GM12891 (cell line): ENCODE measurements around the gene SLC1A1.

Experiments
- PAX5 ChIP-seq: IDR thresholded peaks from 2 replicates; pipeline ENCODE4 v1.6.1; 2011; ENCODE audit warnings: low read length, moderate library complexity, mild to moderate bottlenecking; ENCODE audit not compliant: insufficient read depth, severe bottlenecking
- POLR2A ChIP-seq: IDR thresholded peaks from 2 replicates; pipeline ENCODE4 v1.6.1; 2011; ENCODE audit warnings: low read depth, low read length, control low read depth
- POLR2AphosphoS5 ChIP-seq: IDR thresholded peaks from 2 replicates; pipeline ENCODE4 v1.6.1; 2011; ENCODE audit warnings: low read depth, low read length, control low read depth
- POU2F2 ChIP-seq: IDR thresholded peaks from 2 replicates; pipeline ENCODE4 v1.6.1; 2011; ENCODE audit warnings: low read depth, mild to moderate bottlenecking, control low read depth, low read length, moderate library complexity
- SPI1 ChIP-seq: IDR thresholded peaks from 2 replicates; pipeline ENCODE4 v1.6.1; 2011; ENCODE audit warnings: low read depth, low read length, control low read depth
- TAF1 ChIP-seq: IDR thresholded peaks from 2 replicates; pipeline ENCODE4 v1.6.1; 2011; ENCODE audit warnings: low read depth, low read length, control low read depth

DNA sequence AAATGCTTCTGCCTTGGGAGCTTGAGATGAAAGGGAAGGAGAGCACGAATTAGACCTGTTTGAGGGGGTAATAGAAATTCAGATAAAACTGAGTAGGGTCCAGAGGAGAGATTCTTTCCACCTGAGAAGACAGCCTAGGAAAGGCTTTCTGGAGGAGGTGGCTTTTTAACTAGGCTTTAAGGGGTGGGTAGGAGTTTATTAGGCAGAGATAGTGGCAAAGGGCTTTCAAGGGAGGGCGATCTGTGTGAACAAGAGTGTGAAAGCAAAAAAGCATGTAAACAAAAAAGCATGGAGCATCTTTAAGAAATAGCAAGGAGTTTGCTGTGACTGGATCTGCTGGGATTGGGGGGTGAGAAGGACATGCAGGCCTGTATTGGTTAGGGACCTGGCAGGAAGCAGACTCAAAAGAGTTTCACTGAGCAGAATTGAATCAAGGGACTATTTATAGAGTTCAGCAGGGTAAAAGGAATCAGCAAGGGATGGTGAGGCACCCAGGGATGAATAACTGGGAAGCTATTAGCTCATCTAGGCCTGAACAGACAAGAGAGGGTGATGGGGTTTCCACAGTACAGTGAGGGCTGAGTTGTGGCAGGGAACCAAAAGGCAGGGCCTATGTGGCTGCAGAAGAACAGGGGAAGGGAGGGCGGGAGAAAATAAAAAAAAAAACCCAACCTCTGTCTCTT is 18.8 kb downstream of the SLC1A1 start:
- TF ChIP-seq TAF1: no peak
- no peak for TF ChIP-seq POLR2AphosphoS5
- TF ChIP-seq POLR2A: no peak
- no peak for TF ChIP-seq POU2F2
- no peak for TF ChIP-seq SPI1
- no peak for TF ChIP-seq PAX5
